ENCODE data around the gene DOCK2. TPM values are rescaled to one million over a fixed set of nuclear protein-coding genes. Genes with fewer than 3 reads are reported as not detected.

The DOCK2 gene
- total RNA-seq, 4 donors from 2014 or later: 0.32 to 5.3 (median 2.7) TPM

DNA sequence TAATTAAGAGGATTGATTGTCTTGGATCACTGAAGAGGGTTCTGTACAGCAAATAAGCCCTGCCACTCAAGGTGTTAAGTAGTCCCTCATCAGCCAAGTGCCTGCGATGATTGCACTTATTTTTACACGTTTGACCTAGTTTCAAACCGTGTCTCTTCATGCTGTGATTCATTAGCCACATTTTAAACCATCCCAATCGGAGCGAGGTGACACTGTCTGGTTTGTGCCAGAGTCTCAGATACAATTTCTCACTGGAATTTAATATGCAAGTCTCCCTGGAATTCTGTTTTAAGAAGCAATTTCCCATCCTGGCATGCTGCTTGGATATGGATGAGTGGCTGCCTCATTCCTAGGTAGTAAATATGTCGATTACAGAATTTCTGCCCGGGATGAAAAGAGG is 341.6 kb downstream of the DOCK2 start:
- no peaks in the 10 kb centered on the region for H3K9me3 ChIP-seq
- in situ Hi-C loops (cut with MboI; ENCODE audit: low sequenced_read_pairs in 4 of 4): no loop called here
- H3K36me3 ChIP-seq: no peaks in the 10 kb centered on the region
- intact Hi-C loops (cut with DNase I; ENCODE audit: low total_unique reads): no loop called here
- no peak for TF ChIP-seq POLR2A (IDR thresholded peaks at IDR 0.05)
- TF ChIP-seq, protein P1, sequence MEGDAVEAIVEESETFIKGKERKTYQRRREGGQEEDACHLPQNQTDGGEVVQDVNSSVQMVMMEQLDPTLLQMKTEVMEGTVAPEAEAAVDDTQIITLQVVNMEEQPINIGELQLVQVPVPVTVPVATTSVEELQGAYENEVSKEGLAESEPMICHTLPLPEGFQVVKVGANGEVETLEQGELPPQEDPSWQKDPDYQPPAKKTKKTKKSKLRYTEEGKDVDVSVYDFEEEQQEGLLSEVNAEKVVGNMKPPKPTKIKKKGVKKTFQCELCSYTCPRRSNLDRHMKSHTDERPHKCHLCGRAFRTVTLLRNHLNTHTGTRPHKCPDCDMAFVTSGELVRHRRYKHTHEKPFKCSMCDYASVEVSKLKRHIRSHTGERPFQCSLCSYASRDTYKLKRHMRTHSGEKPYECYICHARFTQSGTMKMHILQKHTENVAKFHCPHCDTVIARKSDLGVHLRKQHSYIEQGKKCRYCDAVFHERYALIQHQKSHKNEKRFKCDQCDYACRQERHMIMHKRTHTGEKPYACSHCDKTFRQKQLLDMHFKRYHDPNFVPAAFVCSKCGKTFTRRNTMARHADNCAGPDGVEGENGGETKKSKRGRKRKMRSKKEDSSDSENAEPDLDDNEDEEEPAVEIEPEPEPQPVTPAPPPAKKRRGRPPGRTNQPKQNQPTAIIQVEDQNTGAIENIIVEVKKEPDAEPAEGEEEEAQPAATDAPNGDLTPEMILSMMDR (IDR thresholded peaks at IDR 0.05 in 4 of 5, conservative IDR thresholded peaks at IDR 0.05 in 1 of 5): no peak
- no peak overlapping the region for H3K4me3 ChIP-seq
- DNase-seq: no peak
- no peaks in the 10 kb centered on the region for H3K4me1 ChIP-seq
- no peak for ATAC-seq
- no peak overlapping the region for H3K27ac ChIP-seq
- H3K27me3 ChIP-seq: peaks cover 0 to 3% (median 0%) of the 10 kb centered on the region in 3 donors

DNA sequence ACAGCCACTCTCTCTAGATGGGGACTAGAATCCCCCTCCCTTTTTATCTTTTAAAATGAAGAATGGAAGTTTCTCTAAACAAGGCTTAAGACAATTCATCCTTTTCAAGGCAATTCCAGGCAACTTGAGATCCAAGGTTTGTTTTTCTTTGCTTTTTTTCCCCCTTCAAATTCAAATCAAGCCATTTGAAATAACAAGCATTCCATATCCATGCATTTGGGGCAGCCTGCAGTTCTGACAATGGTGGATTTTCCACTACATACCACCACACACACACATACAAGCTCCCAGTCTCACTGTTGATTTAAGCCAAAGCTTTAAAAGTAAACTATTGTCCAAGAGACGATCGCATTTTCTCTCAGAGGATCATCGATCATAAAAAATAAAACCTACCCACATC is 342.8 kb downstream of the DOCK2 start:
- no peak for DNase-seq
- in situ Hi-C loops (cut with MboI; ENCODE audit: low sequenced_read_pairs in 4 of 4) (no loop called here), intact Hi-C loops (cut with DNase I; ENCODE audit: low total_unique reads) (no loop called here)
- Histone ChIP-seq H3K4me1 (no peaks in the 10 kb centered on the region), H3K4me3 (no peak overlapping the region), H3K9me3 (no peaks in the 10 kb centered on the region), H3K27me3 (peaks cover 0 to 3% (median 0%) of the 10 kb centered on the region in 3 donors), H3K27ac (no peak overlapping the region), H3K36me3 (no peaks in the 10 kb centered on the region)
- TF ChIP-seq, protein P1 (IDR thresholded peaks at IDR 0.05 in 4 of 5, conservative IDR thresholded peaks at IDR 0.05 in 1 of 5): no peak
- no peak for TF ChIP-seq POLR2A (IDR thresholded peaks at IDR 0.05)
- ATAC-seq: no peak

DNA sequence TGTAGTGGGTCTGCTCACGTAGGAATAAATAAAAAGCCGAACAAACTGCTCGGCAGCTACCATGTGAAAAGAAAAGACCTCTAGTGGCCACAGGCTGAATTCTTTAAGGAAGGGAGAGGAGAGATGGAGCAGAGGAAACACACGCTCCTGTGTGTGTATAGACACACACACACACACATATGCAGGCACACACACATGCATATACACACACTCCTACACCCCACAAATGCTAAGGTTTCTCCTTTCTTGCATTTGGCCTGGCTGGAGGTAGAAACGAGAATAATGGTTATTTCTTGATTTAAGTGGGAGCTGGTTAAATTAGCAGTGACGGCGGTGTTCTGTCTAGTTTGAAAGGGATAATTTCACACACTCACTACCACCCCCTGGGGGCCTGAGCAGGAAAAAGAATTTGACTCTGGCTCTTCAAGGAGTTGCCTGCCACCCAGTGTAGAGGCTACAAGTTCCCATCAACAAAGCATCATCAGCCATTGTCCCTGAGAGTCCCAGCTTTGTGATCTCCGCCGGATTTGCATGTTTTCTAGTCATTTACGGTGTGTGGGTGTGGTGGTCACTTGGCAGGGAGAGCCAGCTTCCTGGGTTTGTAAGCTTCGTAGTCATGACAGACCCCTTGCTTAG is 343.5 kb downstream of the DOCK2 start, which contains the start of gene INSYN2B:
Gene INSYN2B (minus strand): TSS at position 78 of the 636 bp plus-strand sequence. CDS start 96,597 bp downstream, outside the sequence.
- Histone ChIP-seq H3K27me3 (peaks cover 0 to 3% (median 0%) of the 10 kb centered on the region in 3 donors), H3K4me3 (no peak within 1 kb of the TSS), H3K9me3 (no peaks in the 10 kb centered on the region), H3K36me3 (no peaks in the 10 kb centered on the region), H3K27ac (no peak within 1 kb of the TSS), H3K4me1 (no peaks in the 10 kb centered on the region)
- in situ Hi-C loops (cut with MboI; ENCODE audit: low sequenced_read_pairs in 4 of 4) (no loop called here), intact Hi-C loops (cut with DNase I; ENCODE audit: low total_unique reads) (no loop called here)
- ATAC-seq: peak in 1 of 2 donors; percentile 24
- DNase-seq: no peak
- TF ChIP-seq, protein P1 (IDR thresholded peaks at IDR 0.05 in 4 of 5, conservative IDR thresholded peaks at IDR 0.05 in 1 of 5): peak in 2 of 5 experiments; percentile 27 to 28
- no peak for TF ChIP-seq POLR2A (IDR thresholded peaks at IDR 0.05)

DNA sequence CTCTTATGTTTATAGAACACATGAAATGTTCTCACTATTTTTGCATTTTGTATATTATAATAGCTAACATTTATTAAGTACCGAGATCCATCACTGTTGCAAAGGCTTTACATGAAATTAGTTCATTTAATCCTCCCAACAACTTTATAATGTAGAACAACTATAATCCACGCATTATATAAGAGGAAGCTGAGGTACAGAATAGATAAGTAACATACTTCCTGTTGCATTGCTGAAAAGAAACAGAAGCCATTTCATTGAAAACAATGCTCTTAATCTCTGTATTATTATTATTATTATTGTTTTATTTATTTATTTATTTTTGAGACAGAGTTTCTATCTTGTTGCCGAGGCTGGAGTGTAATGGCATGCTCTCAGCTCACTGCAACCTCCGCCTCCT is 351.1 kb downstream of the DOCK2 start:
- in situ Hi-C loops (cut with MboI; ENCODE audit: low sequenced_read_pairs in 4 of 4) (no loop called here), intact Hi-C loops (cut with DNase I; ENCODE audit: low total_unique reads) (no loop called here)
- H3K27me3 ChIP-seq: no peaks in the 10 kb centered on the region
- no peaks in the 10 kb centered on the region for H3K4me1 ChIP-seq
- H3K4me3 ChIP-seq: no peak overlapping the region
- DNase-seq: no peak
- ATAC-seq: no peak
- no peak for TF ChIP-seq POLR2A (IDR thresholded peaks at IDR 0.05)
- TF ChIP-seq, protein P1 (IDR thresholded peaks at IDR 0.05 in 4 of 5, conservative IDR thresholded peaks at IDR 0.05 in 1 of 5): no peak
- no peaks in the 10 kb centered on the region for H3K9me3 ChIP-seq
- no peak overlapping the region for H3K27ac ChIP-seq
- H3K36me3 ChIP-seq: no peaks in the 10 kb centered on the region
